ENCODE measurements around the gene LMBR1.
"Not testable (repeated sequence)": the region's sequence is repeated elsewhere in the genome, so short reads cannot be mapped to it uniquely, and the experiment has no call there.

LMBR1 gene

DNA sequence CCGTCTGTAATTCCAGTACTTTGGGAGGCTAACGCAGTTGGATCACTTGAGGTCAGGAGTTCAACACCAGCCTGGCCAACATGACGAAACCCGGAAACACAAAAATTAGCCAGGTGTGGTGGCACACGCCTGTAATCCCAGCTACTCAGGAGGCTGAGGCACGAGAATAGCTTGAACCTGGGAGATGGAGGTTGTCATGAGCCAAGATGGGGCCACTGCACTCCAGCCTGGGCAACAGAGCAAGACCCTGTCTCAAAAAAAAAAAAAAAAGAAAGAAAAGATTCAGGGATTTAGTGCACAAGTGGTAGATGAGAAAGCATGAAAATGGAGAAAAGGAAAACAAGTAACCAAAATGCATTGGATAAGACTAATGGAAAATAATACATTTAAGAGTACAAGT lies 49.4 kb downstream of the LMBR1 start:
- not testable (repeated sequence) for DNase-seq

DNA sequence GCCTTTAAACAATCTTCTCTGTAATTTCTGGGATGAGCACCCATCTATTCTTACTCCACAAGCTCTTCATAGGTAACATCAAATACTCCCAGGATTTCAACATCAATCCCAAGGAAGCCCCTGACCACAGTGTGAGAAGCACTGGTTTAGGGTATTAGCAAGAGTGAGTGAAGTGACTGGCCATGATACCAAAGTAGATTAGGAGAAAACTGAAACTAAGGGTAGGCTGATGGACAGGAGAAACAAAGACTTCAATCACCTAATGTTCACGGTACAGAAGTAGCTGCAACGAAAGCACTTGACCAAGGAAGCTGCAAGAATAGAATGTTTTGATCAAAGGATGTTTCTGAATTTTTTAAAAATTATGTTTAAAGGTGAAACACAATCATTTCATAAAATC lies 49.8 kb downstream of the LMBR1 start:
- DNase-seq, result no peak

DNA sequence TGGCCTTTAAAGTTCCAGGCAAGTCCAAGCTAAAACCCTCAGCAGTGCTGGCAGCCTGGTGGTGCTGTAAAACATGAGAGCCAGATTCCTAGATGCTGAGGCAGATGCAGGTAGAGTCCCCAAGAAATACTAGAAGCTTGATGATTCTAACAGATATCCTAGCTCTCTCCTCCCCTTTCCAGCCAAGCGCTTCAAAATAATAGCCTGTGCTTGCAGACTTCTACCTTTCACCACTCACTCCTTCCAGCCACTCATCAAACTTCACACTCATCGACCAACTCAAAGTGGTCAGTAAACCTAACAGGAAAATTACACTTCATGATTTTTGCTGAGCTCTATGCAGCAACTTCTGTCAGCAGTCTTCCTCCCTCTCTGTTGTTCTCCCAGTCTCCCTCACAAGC lies 50.2 kb downstream of the LMBR1 start:
- no peak for DNase-seq

DNA sequence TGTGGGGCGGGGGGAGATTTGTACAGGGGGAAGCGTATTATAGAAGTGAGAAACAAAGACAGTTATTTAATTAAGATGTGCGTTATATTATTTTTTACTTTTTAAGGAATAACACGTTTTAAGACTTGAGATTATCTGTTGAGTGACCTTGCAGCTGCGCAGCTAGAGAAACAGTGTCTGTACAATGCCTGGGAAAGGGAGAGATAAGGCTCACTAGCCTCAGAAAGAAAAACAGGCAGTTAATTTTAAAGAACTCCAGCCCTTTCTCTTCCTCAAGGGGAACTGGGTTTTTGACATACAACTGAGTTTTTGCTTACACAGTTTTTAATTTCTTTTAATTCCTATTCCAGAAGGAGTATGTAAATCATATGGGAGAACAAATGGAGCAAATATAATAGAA lies 50.7 kb downstream of the LMBR1 start:
- no peak for DNase-seq

DNA sequence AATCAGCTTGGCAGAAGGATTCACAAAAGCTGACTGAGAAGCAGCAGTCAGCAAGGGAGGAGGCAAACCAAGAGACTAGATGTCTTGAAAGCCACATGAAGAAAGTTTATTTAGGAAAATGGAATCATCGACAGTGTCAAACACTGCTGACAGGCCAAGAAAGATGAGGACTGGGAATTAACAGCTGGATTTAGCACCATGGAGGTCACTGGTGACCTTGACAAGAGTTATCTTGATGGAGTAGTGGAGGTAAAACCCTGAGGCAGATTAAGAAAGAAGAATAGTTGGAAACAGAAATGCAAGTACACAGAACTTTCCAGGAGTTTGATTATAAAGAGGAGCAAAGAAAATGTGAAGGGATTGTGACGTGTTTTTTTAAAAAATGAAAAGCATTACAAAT lies 51.5 kb downstream of the LMBR1 start:
- DNase-seq, result no peak

DNA sequence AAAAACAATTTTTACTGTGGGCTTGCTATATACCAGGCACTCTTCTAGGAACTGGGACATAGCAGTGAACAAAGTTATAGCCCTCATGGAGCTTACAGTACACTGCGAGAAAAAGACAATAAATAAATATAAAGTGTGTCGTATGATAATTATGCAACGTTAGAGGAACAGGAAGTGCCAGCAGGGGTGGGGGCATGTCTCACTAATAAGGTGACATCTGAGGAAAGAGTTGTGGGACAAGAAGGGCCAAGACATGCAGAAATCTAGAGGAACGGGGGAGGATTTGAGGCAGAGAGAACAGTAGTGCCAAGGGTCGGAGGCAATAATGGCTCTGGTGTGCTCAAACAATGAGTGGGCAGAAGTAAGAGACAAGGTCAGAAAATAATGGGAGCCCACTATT lies 52.8 kb downstream of the LMBR1 start:
- DNase-seq, result no peak

DNA sequence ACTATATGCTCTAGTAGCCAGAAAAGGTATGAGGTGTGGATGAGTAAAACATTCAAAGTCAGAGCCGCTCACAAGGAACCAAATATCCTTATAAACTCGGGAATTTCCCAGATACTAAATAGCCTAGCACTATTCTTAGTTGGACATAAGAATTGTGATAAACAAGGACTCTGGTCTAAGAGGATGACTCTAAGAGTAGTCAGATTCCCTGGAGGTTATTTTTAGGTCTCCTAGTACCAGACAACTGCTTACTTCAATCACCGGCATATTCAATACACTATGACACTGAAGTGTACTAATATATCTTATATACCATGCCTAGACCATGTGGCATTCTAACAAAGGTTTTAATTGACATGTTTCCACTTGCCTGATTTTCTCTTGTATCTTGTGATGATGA lies 56.5 kb downstream of the LMBR1 start:
- no peak for DNase-seq

DNA sequence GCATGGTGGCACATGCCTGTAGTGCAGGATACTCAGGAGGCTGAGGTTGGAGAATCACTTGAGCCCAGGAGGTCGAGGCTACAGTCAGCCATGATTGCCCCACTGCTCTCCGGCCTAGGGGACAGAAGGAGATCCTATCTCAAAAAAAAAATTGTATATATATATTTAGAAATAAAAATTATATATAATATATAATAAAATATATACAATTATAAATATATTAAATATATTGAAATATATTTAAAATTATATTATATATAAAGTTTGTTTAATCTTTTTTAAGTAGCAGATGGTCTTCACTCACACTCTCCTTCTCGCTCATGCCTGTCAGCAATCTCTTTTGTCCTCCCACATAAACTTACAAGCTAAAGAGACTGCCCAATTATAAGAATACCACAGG lies 58.5 kb downstream of the LMBR1 start:
- DNase-seq, result no peak

DNA sequence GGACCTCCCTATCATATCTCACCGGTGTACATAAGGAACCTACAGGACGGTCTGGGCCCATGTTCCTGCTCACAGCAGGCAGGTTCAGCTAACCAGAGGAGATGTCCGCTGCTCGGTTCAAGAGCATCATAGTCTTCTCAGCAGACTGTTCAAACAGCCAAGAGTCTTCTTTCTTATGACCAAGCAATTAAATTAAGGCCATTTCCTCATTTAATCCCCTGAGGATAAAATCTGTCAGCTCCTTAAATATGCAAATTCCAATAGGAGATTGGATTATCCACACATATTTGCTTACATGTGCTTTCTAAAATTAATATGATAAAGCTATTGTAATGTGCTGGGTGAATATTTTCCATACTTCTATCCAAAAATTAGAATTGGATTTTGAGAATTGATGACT lies 59.7 kb downstream of the LMBR1 start:
- DNase-seq, result no peak

DNA sequence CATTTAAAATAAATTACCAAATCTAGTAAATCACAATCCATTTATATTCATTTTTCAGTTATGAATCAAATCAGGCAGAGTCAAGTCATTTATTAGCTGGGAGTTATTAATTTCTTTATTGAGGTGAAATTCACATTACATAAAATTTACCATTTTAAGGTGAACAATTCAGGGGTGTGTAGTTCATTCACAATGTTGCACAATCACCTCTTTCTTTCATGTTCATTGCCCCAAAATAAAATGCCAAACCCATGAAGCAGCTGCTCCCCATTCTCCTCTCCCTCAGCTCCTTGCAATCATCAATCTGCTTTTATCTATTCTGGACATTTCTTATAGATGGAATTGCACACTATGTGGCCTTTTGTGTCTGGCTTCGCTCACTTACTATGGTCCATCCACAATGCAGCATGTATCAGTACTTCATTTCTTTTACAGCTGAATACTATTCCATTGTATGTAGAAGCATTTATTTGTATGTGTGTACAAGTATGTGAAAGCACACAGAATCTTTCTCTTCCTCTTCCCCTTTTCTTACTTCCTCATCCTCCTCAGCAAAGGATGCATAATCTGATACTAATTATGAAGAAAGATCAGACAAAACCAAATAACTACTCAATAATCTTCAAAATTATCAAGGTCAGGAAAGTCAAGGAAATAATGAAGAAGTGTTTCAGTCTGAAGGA lies 60.6 kb downstream of the LMBR1 start:
- DNase-seq, result peak in 1 of 2 donors; percentile 19

DNA sequence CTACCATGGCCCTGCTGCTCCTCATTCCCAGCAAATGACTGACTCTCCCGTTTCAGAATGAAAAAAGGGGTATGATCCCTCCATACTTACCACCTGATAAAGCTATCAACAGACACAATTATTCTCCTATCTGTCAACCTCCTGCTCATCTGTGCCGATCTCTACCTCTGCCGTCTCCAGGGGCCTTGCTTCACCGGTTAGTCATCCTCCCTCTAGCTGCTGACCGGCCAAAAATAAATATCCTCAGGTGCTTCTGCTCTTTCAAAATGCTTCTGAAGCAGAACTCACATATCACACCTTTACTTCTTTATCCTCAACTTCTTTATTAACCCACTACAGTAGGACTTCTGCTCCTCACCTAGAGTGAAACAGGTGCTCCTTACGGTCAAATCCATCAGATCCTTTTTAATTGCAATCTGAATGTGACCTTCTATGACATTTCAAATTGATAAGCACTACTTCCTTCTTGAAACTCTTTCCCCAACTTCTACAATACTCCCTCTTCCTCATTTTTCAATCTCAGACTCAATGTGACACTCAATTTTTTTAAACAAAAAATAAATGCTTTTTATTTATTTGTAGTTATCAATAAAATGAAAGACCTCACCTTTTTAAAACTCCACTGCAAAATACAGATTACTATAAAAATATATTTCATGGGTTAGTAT lies 63.2 kb downstream of the LMBR1 start:
- DNase-seq, result no peak

DNA sequence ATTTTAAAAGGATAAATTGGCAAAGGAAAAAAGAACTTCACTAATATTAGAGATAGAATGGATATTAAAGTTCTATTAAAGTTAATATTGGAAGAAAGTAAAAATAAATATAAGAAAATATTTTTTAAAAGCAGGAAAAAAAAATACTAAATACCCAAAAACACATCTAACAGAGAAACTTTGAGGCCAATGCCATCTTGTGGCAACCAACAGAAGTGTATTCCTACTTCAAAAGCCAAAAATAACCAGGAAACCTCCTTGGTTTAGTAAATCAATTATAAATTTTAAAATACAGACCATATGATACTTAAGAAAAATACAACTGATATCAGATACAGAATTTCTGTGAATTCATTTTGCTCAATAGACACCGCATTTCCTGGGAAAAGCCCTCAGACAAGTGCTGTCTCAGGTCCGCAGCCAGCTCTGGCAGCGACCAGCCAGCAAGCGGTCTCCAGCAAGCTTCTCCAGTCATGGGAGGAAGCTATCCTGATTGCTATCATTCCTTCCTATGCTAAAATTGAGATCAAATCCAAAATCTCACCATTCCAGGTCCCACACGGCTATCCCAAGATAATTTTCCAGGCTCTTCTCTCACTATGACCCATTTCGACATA lies 65.3 kb downstream of the LMBR1 start:
- no peak for DNase-seq

DNA sequence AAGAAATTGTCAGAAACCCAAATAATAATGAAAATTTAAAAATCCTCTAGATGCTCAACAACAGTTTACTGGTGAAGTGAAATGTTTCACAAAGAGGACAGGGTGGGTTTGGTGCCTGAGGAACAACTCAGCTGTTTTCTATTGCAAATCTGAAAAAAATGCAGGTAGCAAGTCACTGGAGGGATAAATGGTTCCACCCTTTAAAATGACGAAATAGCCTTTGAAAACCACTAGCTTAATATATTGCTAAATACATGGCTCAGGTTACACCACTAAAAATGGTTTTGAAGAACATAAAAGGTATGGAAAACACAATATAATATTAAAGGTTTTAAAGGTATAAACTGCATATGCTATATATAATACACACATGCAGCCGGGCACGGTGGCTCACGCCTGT lies 69.5 kb downstream of the LMBR1 start:
- DNase-seq, result no peak

DNA sequence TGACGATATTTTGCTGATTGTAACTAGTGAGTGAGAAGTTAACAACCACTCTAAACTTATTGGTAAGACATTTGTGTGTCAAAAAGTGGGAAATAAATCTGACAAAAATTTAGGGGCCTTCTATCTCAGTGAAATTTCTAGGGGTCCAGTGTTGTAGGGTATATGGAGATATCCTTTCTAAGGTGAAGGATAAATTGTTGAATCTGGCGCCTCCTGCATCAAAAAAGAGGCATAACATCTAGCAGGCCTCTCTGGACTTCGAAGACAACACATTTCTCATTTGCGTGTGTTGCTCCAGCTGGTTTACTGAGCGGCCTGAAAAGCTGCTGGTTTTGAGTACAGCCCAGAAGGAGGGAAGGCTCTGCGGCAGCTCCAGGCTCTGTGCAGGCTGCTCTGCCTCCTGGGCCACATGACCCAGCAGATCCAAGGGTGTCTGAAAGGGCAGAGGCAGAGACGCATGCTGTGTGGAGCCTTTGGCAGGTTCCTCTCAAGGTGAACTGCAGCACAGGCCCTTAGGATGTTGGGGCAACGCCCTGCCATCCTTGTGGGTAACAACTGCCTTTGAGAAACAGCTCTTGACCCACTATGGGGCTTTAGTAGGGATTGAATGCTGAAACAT lies 72.4 kb downstream of the LMBR1 start:
- DNase-seq, result no peak

DNA sequence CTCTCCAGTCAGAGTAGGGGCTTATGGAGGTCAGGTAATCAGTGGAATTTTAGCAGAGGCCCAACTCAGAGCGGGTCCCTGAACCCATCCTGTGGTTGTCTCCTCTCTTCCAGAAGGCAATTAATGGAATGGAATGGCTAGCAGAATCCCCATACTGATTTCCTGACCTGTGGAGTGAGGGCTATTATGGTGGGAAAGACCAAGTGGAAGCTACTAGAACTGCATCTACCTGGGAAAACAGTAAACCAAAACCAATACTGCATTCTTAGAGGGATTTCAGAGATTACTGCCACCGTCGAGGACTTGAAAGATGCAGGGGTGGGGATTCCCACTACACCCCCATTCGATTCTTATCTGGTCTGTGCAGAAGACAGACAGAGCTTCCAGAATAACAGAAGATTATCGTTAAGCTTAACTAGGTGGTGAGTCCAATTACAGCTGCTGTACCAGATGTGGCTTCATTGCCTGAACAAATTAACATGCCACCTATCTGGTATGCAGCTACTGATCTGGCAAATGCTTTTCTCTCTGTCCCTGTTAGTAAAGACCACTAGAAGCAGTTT lies 73.2 kb downstream of the LMBR1 start:
- DNase-seq, result no peak

DNA sequence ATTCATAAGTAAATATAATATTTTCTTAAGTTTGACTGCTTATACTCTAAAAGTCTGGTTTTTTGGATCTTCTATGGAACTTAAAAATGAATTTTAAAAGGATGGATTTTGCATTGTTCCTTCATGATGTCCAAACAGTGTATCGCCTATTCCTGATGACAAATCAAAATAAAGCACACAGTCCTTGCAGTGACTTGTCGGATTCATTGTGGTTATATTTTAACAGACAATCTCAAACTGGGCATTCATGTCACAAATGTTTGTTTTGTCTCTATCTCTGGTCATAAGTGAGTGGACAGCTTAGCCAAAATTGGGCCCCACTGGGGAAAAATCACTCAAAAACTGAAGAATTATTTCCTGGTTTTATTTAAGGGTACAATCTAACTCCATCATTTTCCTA lies 74.8 kb downstream of the LMBR1 start:
- DNase-seq, result no peak

DNA sequence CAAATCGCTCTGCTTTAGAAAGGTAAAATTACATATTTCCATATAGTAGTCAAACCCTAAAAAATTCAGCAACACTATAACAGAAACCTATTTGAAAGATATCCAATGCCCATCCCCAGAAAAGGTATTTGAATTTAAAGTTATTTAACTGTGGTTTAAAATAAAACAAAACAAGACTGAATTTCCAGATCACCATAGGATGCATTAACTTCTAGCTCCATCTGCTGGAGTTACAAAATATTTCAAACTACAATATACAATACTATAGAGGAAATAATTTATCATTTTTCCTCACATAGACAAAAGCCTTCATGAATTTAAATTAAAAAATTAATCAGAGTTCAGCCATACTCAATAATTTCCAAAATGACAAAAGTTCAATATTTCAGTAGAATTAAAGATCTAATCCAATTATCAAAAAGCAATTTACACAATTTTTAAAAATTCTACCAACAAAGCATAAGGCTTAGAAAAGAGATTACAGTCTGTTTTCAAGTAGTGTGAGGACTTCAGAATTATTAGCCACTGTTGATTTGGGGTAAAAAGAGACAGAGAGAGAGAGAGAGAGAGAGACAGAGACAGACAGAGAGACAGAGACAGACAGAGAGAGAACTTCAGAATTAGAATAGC lies 75.9 kb downstream of the LMBR1 start:
- peak in 1 of 2 donors; percentile 16 for DNase-seq

DNA sequence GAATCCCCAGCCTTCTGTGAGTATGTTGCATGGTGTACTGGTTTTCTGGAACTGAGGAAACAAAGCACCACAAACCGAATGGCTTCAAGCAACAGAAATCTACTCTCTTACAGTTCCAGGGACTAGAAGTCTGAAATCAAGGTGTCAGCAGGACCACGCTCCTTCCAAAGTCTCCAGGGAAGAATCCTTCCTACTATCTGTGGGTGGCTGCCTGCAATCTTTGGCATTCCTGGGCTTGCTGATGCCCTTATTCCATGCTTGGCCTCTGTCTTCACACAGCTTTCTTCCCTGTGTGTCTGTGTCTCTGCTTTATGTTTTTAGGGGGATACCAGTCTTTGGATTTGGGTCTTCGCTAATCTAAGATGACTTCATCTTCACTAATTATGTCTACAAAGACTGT lies 81.3 kb downstream of the LMBR1 start:
- no peak for DNase-seq

DNA sequence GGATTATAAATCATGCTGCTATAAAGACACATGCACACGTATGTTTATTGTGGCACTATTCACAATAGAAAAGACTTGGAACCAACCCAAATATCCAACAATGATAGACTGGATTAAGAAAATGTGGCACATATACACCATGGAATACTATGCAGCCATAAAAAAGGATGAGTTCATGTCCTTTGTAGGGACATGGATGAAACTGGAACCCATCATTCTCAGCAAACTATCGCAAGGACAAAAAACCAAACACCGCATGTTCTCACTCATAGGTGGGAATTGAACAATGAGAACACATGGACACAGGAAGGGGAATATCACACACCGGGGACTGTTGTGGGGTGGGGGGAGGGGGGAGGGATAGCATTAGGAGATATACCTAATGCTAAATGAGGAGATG lies 89.3 kb downstream of the LMBR1 start:
- not testable (repeated sequence) for DNase-seq

DNA sequence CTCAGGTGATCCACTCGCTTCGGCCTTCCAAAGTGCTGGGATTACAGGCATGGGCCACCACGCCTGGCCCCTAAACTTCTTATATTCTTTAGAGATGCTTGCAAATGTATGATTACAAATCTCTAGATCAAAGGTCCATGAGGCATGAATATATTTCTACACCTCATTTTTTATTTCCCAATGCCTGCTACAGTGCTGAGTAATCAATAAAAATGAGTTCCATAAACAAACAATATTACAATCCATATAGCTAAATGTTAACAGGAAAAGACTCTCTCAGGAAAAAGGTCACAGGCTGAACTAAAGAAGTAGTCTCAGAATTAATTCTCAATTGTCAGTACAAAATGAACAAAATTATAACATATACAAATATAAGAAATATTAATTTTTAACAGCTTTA lies 90.8 kb downstream of the LMBR1 start:
- no peak for DNase-seq

DNA sequence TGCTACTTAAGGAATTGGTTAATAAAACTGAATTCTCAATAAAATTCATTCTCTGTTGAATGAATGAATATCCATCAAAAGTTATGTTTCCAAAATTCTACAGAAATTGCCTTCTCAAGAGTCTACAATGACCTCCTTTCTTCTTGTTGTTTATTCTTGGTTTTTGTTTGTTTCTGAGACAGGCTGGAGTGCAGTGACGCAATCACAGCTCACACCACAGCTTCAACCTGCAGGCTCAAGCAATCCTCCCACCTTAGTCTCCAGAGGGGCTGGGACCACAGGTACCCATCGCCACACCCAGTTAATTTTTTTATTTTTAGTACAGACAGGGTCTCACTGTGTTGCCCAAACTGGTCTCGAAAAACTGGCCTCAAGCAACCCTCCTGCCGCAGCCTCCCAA lies 97.6 kb downstream of the LMBR1 start:
- DNase-seq, result no peak

DNA sequence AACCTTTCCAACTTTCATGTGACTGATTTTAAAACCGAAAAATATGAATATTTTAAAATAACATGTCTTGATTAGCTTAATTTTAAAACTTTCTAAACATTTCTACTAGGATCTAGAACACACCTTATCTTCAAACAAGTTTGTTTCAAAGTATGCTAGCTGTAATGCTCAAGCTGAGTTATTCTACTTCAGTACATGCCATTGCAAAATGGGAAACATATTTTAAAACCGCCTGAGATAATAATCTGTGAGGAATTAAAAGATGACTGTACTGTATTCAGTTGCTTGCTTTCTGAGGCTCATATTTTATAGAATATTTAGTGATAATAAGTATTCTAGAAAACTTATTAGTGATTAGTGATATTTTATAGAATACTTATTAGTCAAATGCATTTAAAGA lies 99.6 kb downstream of the LMBR1 start:
- no peak for DNase-seq

DNA sequence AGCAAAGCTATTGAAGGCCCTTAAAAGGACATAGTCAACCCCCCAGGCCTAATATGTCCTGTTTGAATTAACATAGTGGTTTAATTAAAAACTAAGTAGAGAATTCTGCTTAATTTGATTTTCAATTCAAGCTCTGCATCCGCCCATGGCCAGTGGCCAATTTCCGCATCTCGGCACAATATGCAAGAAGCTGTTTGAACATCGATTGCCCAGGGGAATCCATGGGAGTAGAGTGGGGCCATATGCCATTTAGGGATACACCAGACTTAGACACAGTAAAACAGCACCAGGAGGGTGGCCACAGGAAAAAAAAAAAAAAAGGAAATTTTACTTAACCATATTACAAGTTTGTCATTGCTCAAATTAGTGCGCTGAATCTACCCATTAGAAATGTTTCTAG lies 100.4 kb downstream of the LMBR1 start:
- no peak for DNase-seq
